GM18909 (cell line): ENCODE data around the gene DPYSL4.
"Not testable (repeated sequence)": the region's sequence is repeated elsewhere in the genome, so short reads cannot be mapped to it uniquely, and the experiment has no call there.

Experiments used
- ATAC-seq: cut with Tn5 transposase; IDR thresholded peaks from one replicate; pipeline ENCODE4 v1.9.1; 2021; ENCODE audit warnings: mild to moderate bottlenecking; ENCODE audit not compliant: unreplicated experiment, poor library complexity

Gene DPYSL4

GRCh38 chr10:132149271-132149670 lies 37.5 kb upstream of the DPYSL4 start:
- ATAC-seq, result no peak

GRCh38 chr10:132149917-132150316 lies 36.8 kb upstream of the DPYSL4 start:
- no peak for ATAC-seq

GRCh38 chr10:132150777-132151176 lies 36.0 kb upstream of the DPYSL4 start:
- no peak for ATAC-seq

GRCh38 chr10:132151286-132151950 lies 35.3 kb upstream of the DPYSL4 start:
- ATAC-seq, result no peak

- no peak for ATAC-seq
These were observed 34.7 kb upstream of the DPYSL4 start for GRCh38 chr10:132151951-132152505.

GRCh38 chr10:132152896-132153580 lies 33.7 kb upstream of the DPYSL4 start:
- no peak for ATAC-seq

GRCh38 chr10:132153616-132154217 lies 33.0 kb upstream of the DPYSL4 start:
- ATAC-seq, result no peak

GRCh38 chr10:132154440-132154839 lies 32.3 kb upstream of the DPYSL4 start:
- ATAC-seq, result no peak

GRCh38 chr10:132154931-132155330 lies 31.8 kb upstream of the DPYSL4 start:
- ATAC-seq, result no peak

- no peak for ATAC-seq
These were observed 30.9 kb upstream of the DPYSL4 start for GRCh38 chr10:132155723-132156381.

GRCh38 chr10:132156382-132156781 lies 30.4 kb upstream of the DPYSL4 start:
- no peak for ATAC-seq

- no peak for ATAC-seq
These were observed 29.6 kb upstream of the DPYSL4 start for GRCh38 chr10:132157101-132157500.

GRCh38 chr10:132158122-132158741 lies 28.5 kb upstream of the DPYSL4 start:
- ATAC-seq, result no peak

GRCh38 chr10:132158823-132159222 lies 27.9 kb upstream of the DPYSL4 start:
- ATAC-seq, result no peak

- not testable (repeated sequence) for ATAC-seq
These were observed 27.2 kb upstream of the DPYSL4 start for GRCh38 chr10:132159302-132160230.

GRCh38 chr10:132160231-132160630 lies 26.5 kb upstream of the DPYSL4 start:
- not testable (repeated sequence) for ATAC-seq

GRCh38 chr10:132160834-132161622 lies 25.7 kb upstream of the DPYSL4 start:
- not testable (repeated sequence) for ATAC-seq

- ATAC-seq, result peak; percentile 61
These were observed 24.7 kb upstream of the DPYSL4 start for GRCh38 chr10:132162021-132162531.
